ENCODE measurements around the gene FGFR2. TPM values are rescaled to one million over a fixed set of nuclear protein-coding genes. Genes with fewer than 3 reads are reported as not detected.

FGFR2 gene
- total RNA-seq, 1 donor from 2014 or later = 88.3 TPM

GRCh38 chr10:121539786-121540185 lies 58.5 kb downstream of the FGFR2 start:
- H3K9me3 Mint-ChIP-seq = peaks cover 3% of the 10 kb centered on the region
- H3K4me1 Mint-ChIP-seq = peaks cover 30% of the 10 kb centered on the region
- no peak overlapping the region for H3K27ac Mint-ChIP-seq
- no peak for TF ChIP-seq CTCF (IDR thresholded peaks at IDR 0.05; ENCODE audit: unreplicated experiment)
- no peak overlapping the region for H3K4me3 Mint-ChIP-seq
- DNase-seq (ENCODE audit: low spot score in 2 of 2, unreplicated experiment in 2 of 2) = no peak
- peaks cover 29% of the 10 kb centered on the region for H3K36me3 Mint-ChIP-seq
- H3K27me3 Mint-ChIP-seq (ENCODE audit: low read depth) = no peaks in the 10 kb centered on the region

- Mint-ChIP-seq H3K27ac (peak overlapping the region; percentile 47), H3K4me1 (peaks cover 15% of the 10 kb centered on the region), H3K27me3 (ENCODE audit: low read depth) (no peaks in the 10 kb centered on the region), H3K9me3 (no peaks in the 10 kb centered on the region), H3K4me3 (no peak overlapping the region), H3K36me3 (peaks cover 34% of the 10 kb centered on the region)
- no peak for TF ChIP-seq CTCF (IDR thresholded peaks at IDR 0.05; ENCODE audit: unreplicated experiment)
- no peak for DNase-seq (ENCODE audit: low spot score in 2 of 2, unreplicated experiment in 2 of 2)
Measured at GRCh38 chr10:121536310-121536913, 61.8 kb downstream of the FGFR2 start.

GRCh38 chr10:121535381-121535780 lies 62.9 kb downstream of the FGFR2 start:
- Mint-ChIP-seq H3K9me3 (no peaks in the 10 kb centered on the region), H3K27me3 (ENCODE audit: low read depth) (no peaks in the 10 kb centered on the region), H3K36me3 (peaks cover 37% of the 10 kb centered on the region), H3K4me1 (peaks cover 10% of the 10 kb centered on the region), H3K27ac (no peak overlapping the region), H3K4me3 (no peak overlapping the region)
- DNase-seq (ENCODE audit: low spot score in 2 of 2, unreplicated experiment in 2 of 2) = no peak
- no peak for TF ChIP-seq CTCF (IDR thresholded peaks at IDR 0.05; ENCODE audit: unreplicated experiment)

GRCh38 chr10:121532292-121532864 lies 65.9 kb downstream of the FGFR2 start:
- Mint-ChIP-seq H3K27me3 (ENCODE audit: low read depth) (no peaks in the 10 kb centered on the region), H3K9me3 (no peaks in the 10 kb centered on the region), H3K27ac (no peak overlapping the region), H3K4me1 (peaks cover 22% of the 10 kb centered on the region), H3K36me3 (peaks cover 29% of the 10 kb centered on the region), H3K4me3 (no peak overlapping the region)
- no peak for DNase-seq (ENCODE audit: low spot score in 2 of 2, unreplicated experiment in 2 of 2)
- TF ChIP-seq CTCF (IDR thresholded peaks at IDR 0.05; ENCODE audit: unreplicated experiment) = no peak

- no peak for DNase-seq (ENCODE audit: low spot score in 2 of 2, unreplicated experiment in 2 of 2)
- Mint-ChIP-seq H3K9me3 (no peaks in the 10 kb centered on the region), H3K4me3 (no peak overlapping the region), H3K27ac (no peak overlapping the region), H3K36me3 (peaks cover 26% of the 10 kb centered on the region), H3K4me1 (peaks cover 26% of the 10 kb centered on the region), H3K27me3 (ENCODE audit: low read depth) (no peaks in the 10 kb centered on the region)
- TF ChIP-seq CTCF (IDR thresholded peaks at IDR 0.05; ENCODE audit: unreplicated experiment) = no peak
Measured at GRCh38 chr10:121531830-121532178, 66.4 kb downstream of the FGFR2 start.
